Brain microvascular endothelial cell (primary cell): ENCODE measurements around the gene ZFHX2.

Experiments
- DNase-seq: peaks from one replicate; pipeline ENCODE4 v3.0.0-alpha.2; 2020
- H3K27ac ChIP-seq: fragments of 250-450 bp; sonication (Bioruptor Pico); 2 replicates; pipeline ENCODE4 v1.5.1; 2020; ENCODE audit warnings: mild to moderate bottlenecking, moderate library complexity
- H3K27me3 ChIP-seq: fragments of 250-450 bp; sonication (Bioruptor Pico); replicated peaks from 2 replicates; pipeline ENCODE4 v1.5.1; 2020; ENCODE audit warnings: mild to moderate bottlenecking
- H3K36me3 ChIP-seq: fragments of 250-450 bp; sonication (Bioruptor Pico); replicated peaks from 2 replicates; pipeline ENCODE4 v1.5.1; 2020; ENCODE audit warnings: mild to moderate bottlenecking
- H3K4me3 ChIP-seq: 2 replicates; pipeline ENCODE4 v1.5.1; 2011; ENCODE audit warnings: low read depth, mild to moderate bottlenecking, control low read depth, low read length, moderate library complexity
- CTCF ChIP-seq: IDR thresholded peaks from 2 replicates; pipeline ENCODE4 v1.5.1; 2011; ENCODE audit warnings: low read depth, mild to moderate bottlenecking, moderate library complexity, low read length, control low read depth, inconsistent platforms; ENCODE audit errors: missing control alignments
- in situ Hi-C: cut with HindIII; loops from 2 replicates; pipeline ENCODE4 v1.10.0; 2017; ENCODE audit warnings: low sequenced_read_pairs, low pct_ligation_motif_present

The ZFHX2 gene

GRCh38 chr14:23517650-23518326 lies 33.8 kb downstream of the ZFHX2 start:
- Histone ChIP-seq H3K27me3 (no peaks in the 10 kb centered on the region), H3K36me3 (no peaks in the 10 kb centered on the region), H3K27ac (no peak overlapping the region), H3K4me3 (no peak overlapping the region)
- TF ChIP-seq CTCF, result no peak
- DNase-seq, result no peak
- in situ Hi-C loops, result no loop called here

- no peaks in the 10 kb centered on the region for H3K27me3 ChIP-seq
- H3K4me3 ChIP-seq, result no peak overlapping the region
- no peak overlapping the region for H3K27ac ChIP-seq
- no peak for DNase-seq
- no peak for TF ChIP-seq CTCF
- H3K36me3 ChIP-seq, result no peaks in the 10 kb centered on the region
- in situ Hi-C loops, result no loop called here
Observed at GRCh38 chr14:23514644-23514957, 37.0 kb downstream of the ZFHX2 start.

GRCh38 chr14:23513818-23514643 lies 37.5 kb downstream of the ZFHX2 start:
- Histone ChIP-seq H3K4me3 (no peak overlapping the region), H3K27ac (no peak overlapping the region), H3K27me3 (no peaks in the 10 kb centered on the region), H3K36me3 (no peaks in the 10 kb centered on the region)
- TF ChIP-seq CTCF, result no peak
- no peak for DNase-seq
- in situ Hi-C loops, result no loop called here

- no peak overlapping the region for H3K4me3 ChIP-seq
- in situ Hi-C loops, result no loop called here
- no peaks in the 10 kb centered on the region for H3K36me3 ChIP-seq
- H3K27me3 ChIP-seq, result no peaks in the 10 kb centered on the region
- H3K27ac ChIP-seq, result no peak overlapping the region
- no peak for DNase-seq
- TF ChIP-seq CTCF, result no peak
Observed at GRCh38 chr14:23513005-23513817, 38.4 kb downstream of the ZFHX2 start.

- TF ChIP-seq CTCF, result no peak
Observed at GRCh38 chr14:23512156-23512555, 39.4 kb downstream of the ZFHX2 start.

More at GRCh38 chr14:23512156-23512555, 39.4 kb downstream of the ZFHX2 start:
- no peak for DNase-seq
- in situ Hi-C loops, result no loop called here
- Histone ChIP-seq H3K27ac (no peak overlapping the region), H3K4me3 (no peak overlapping the region), H3K36me3 (no peaks in the 10 kb centered on the region), H3K27me3 (no peaks in the 10 kb centered on the region)
